ENCODE data around the gene TMEM266. TPM values are rescaled to one million over a fixed set of nuclear protein-coding genes. Genes with fewer than 3 reads are reported as not detected.

Gene TMEM266
- total and polyA plus RNA-seq, 4 experiments from 2014 or later, result not detected

DNA sequence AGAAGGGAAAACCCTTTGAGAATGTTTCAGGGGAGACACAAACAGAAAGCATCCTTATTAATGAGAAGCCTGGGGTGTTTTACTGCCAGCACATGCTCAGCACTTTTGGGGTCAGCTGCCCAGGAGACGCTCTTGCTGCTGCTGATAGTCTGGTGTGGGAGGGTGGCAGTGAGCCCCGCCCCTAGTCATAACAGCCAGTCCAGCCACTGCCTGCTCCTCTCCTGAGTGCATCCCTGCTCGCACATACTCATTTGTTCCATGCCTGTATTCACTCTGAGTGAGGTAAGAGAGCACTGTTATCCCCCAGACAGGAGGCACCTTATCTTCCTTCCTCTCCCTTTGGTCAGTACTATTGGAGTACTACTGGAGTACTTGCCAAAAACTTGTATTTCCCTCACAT is 150.2 kb downstream of the TMEM266 start:
- Mint-ChIP-seq H3K27ac (no peak overlapping the region), H3K9me3 (no peaks in the 10 kb centered on the region), H3K36me3 (peaks cover 45 to 71% of the 10 kb centered on the region in 2 donors), H3K4me1 (peaks cover 0 to 1% (median 0%) of the 10 kb centered on the region in 4 donors), H3K27me3 (no peaks in the 10 kb centered on the region), H3K4me3 (no peak overlapping the region)
- no peaks in the 10 kb centered on the region for H3K4me1 ChIP-seq (ENCODE audit: insufficient read depth, low read length)
- ChIA-PET CTCF (ENCODE audit: partially characterized antibody) (no interaction called here), POLR2A (ENCODE audit: partially characterized antibody) (no interaction called here)
- no peak overlapping the region for H3K27ac ChIP-seq (ENCODE audit: low read depth, low read length)
- no peak overlapping the region for H3K4me3 ChIP-seq (ENCODE audit: low read length in 2 of 2)
- H3K9me3 ChIP-seq (ENCODE audit: control insufficient read depth in 1 of 2, low read length in 2 of 2), result no peaks in the 10 kb centered on the region
- intact Hi-C loops (cut with micrococcal nuclease), result no loop called here
- no peaks in the 10 kb centered on the region for H3K27me3 ChIP-seq (ENCODE audit: insufficient read depth, low read length)
- H3K36me3 ChIP-seq (ENCODE audit: insufficient read depth, low read length), result peaks cover 30% of the 10 kb centered on the region
- no peak for DNase-seq

GRCh38 chr15:76215634-76216033 is 155.8 kb downstream of the TMEM266 start:
- Mint-ChIP-seq H3K27ac (no peak overlapping the region), H3K9me3 (peaks cover 0 to 1% (median 0%) of the 10 kb centered on the region in 8 donors), H3K36me3 (peaks cover 49 to 68% of the 10 kb centered on the region in 2 donors), H3K4me1 (peaks cover 0 to 4% (median 2%) of the 10 kb centered on the region in 4 donors), H3K27me3 (no peaks in the 10 kb centered on the region), H3K4me3 (no peak overlapping the region)
- POLR2A ChIA-PET (ENCODE audit: partially characterized antibody), result no interaction called here
- intact Hi-C loops (cut with micrococcal nuclease), result no loop called here
- Histone ChIP-seq H3K27ac (ENCODE audit: low read depth, low read length) (no peak overlapping the region), H3K4me3 (ENCODE audit: low read length in 2 of 2) (no peak overlapping the region), H3K27me3 (ENCODE audit: insufficient read depth, low read length) (no peaks in the 10 kb centered on the region), H3K4me1 (ENCODE audit: insufficient read depth, low read length) (no peaks in the 10 kb centered on the region), H3K36me3 (ENCODE audit: insufficient read depth, low read length) (peaks cover 31% of the 10 kb centered on the region), H3K9me3 (ENCODE audit: control insufficient read depth in 1 of 2, low read length in 2 of 2) (no peaks in the 10 kb centered on the region)
- CTCF ChIA-PET (ENCODE audit: partially characterized antibody), result no interaction called here
- DNase-seq, result no peak

GRCh38 chr15:76217029-76217881 is 157.5 kb downstream of the TMEM266 start:
- peaks cover 19% of the 10 kb centered on the region for H3K36me3 ChIP-seq (ENCODE audit: insufficient read depth, low read length)
- H3K4me3 ChIP-seq (ENCODE audit: low read length in 2 of 2), result no peak overlapping the region
- ChIA-PET CTCF (ENCODE audit: partially characterized antibody) (no interaction called here), POLR2A (ENCODE audit: partially characterized antibody) (no interaction called here)
- Mint-ChIP-seq H3K27ac (peak overlapping the region in 1 of 7 donors; percentile 24), H3K36me3 (peaks cover 50 to 61% of the 10 kb centered on the region in 2 donors), H3K27me3 (no peaks in the 10 kb centered on the region), H3K4me1 (peaks cover 0 to 5% (median 2%) of the 10 kb centered on the region in 4 donors), H3K9me3 (peaks cover 0 to 3% (median 0%) of the 10 kb centered on the region in 8 donors), H3K4me3 (no peak overlapping the region)
- no peaks in the 10 kb centered on the region for H3K9me3 ChIP-seq (ENCODE audit: control insufficient read depth in 1 of 2, low read length in 2 of 2)
- H3K27ac ChIP-seq (ENCODE audit: low read depth, low read length), result no peak overlapping the region
- no peaks in the 10 kb centered on the region for H3K27me3 ChIP-seq (ENCODE audit: insufficient read depth, low read length)
- intact Hi-C loops (cut with micrococcal nuclease), result no loop called here
- no peak for DNase-seq
- H3K4me1 ChIP-seq (ENCODE audit: insufficient read depth, low read length), result no peaks in the 10 kb centered on the region

GRCh38 chr15:76217882-76218217 is 158.1 kb downstream of the TMEM266 start:
- CTCF ChIA-PET (ENCODE audit: partially characterized antibody), result no interaction called here
- Histone ChIP-seq H3K4me1 (ENCODE audit: insufficient read depth, low read length) (no peaks in the 10 kb centered on the region), H3K27ac (ENCODE audit: low read depth, low read length) (no peak overlapping the region), H3K9me3 (ENCODE audit: control insufficient read depth in 1 of 2, low read length in 2 of 2) (no peaks in the 10 kb centered on the region), H3K4me3 (ENCODE audit: low read length in 2 of 2) (no peak overlapping the region), H3K27me3 (ENCODE audit: insufficient read depth, low read length) (no peaks in the 10 kb centered on the region), H3K36me3 (ENCODE audit: insufficient read depth, low read length) (peaks cover 19% of the 10 kb centered on the region)
- Mint-ChIP-seq H3K4me1 (peaks cover 0 to 6% (median 2%) of the 10 kb centered on the region in 4 donors), H3K36me3 (peaks cover 44 to 55% of the 10 kb centered on the region in 2 donors), H3K27me3 (no peaks in the 10 kb centered on the region), H3K9me3 (peaks cover 0 to 3% (median 0%) of the 10 kb centered on the region in 8 donors), H3K27ac (no peak overlapping the region), H3K4me3 (no peak overlapping the region)
- no peak for DNase-seq
- intact Hi-C loops (cut with micrococcal nuclease), result no loop called here
- POLR2A ChIA-PET (ENCODE audit: partially characterized antibody), result no interaction called here

DNA sequence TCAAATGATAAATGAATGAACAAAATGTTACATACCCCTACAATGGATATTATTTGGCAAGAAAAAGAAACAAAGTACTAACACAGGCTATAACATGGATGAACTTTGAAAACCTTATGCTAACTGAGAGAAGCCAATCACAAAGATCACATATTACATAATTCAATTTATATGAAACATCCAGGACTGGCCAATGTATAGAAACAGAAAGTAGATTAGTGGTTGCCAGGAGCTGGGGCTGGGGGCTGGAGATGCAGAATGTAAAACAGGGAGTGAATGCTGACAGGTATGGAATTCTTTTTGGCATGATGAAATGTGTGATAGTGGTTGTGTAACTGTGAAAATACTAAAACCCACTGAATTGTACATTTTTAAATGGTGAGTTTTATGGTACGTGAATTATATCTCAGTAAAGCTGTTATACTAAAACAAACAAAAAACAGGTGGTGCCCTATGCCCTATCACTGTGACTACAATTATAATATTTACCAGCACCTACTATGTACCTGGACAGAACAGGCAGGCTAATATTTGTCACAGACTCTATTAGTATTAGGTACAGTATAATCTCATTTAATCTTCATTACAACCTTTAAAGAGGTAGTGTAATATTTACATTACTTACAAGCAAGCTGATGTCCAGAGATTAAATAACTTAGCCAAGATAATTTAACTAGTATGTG is 161.4 kb downstream of the TMEM266 start:
- peaks cover 41 to 47% of the 10 kb centered on the region in 2 donors for H3K36me3 Mint-ChIP-seq

GRCh38 chr15:76222159-76222558 is 162.4 kb downstream of the TMEM266 start:
- Histone ChIP-seq H3K27ac (ENCODE audit: low read depth, low read length) (no peak overlapping the region), H3K9me3 (ENCODE audit: control insufficient read depth in 1 of 2, low read length in 2 of 2) (no peaks in the 10 kb centered on the region), H3K4me1 (ENCODE audit: insufficient read depth, low read length) (no peaks in the 10 kb centered on the region), H3K27me3 (ENCODE audit: insufficient read depth, low read length) (no peaks in the 10 kb centered on the region), H3K4me3 (ENCODE audit: low read length in 2 of 2) (no peak overlapping the region), H3K36me3 (ENCODE audit: insufficient read depth, low read length) (peaks cover 14% of the 10 kb centered on the region)
- CTCF ChIA-PET (ENCODE audit: partially characterized antibody), result no interaction called here
- DNase-seq, result no peak
- peaks cover 41 to 42% of the 10 kb centered on the region in 2 donors for H3K36me3 Mint-ChIP-seq
- H3K9me3 Mint-ChIP-seq, result peaks cover 0 to 3% (median 0%) of the 10 kb centered on the region in 8 donors
- POLR2A ChIA-PET (ENCODE audit: partially characterized antibody), result no interaction called here
- H3K4me3 Mint-ChIP-seq, result no peak overlapping the region
- peaks cover 0 to 4% (median under 1%) of the 10 kb centered on the region in 4 donors for H3K4me1 Mint-ChIP-seq
- no peaks in the 10 kb centered on the region for H3K27me3 Mint-ChIP-seq
- intact Hi-C loops (cut with micrococcal nuclease), result no loop called here
- no peak overlapping the region for H3K27ac Mint-ChIP-seq

More for the DNA sequence above, 161.4 kb downstream of the TMEM266 start:
- no peaks in the 10 kb centered on the region for H3K27me3 ChIP-seq (ENCODE audit: insufficient read depth, low read length)
- intact Hi-C loops (cut with micrococcal nuclease), result no loop called here
- H3K27ac ChIP-seq (ENCODE audit: low read depth, low read length), result no peak overlapping the region
- H3K27ac Mint-ChIP-seq, result no peak overlapping the region
- no peak overlapping the region for H3K4me3 Mint-ChIP-seq
- no peak overlapping the region for H3K4me3 ChIP-seq (ENCODE audit: low read length in 2 of 2)
- no peaks in the 10 kb centered on the region for H3K9me3 ChIP-seq (ENCODE audit: control insufficient read depth in 1 of 2, low read length in 2 of 2)
- H3K36me3 ChIP-seq (ENCODE audit: insufficient read depth, low read length), result peaks cover 14% of the 10 kb centered on the region
- no peak for DNase-seq
- peaks cover 0 to 3% (median 0%) of the 10 kb centered on the region in 8 donors for H3K9me3 Mint-ChIP-seq
- H3K4me1 ChIP-seq (ENCODE audit: insufficient read depth, low read length), result no peaks in the 10 kb centered on the region
- peaks cover 0 to 5% (median 2%) of the 10 kb centered on the region in 4 donors for H3K4me1 Mint-ChIP-seq
- no peaks in the 10 kb centered on the region for H3K27me3 Mint-ChIP-seq
- ChIA-PET CTCF (ENCODE audit: partially characterized antibody) (no interaction called here), POLR2A (ENCODE audit: partially characterized antibody) (no interaction called here)

DNA sequence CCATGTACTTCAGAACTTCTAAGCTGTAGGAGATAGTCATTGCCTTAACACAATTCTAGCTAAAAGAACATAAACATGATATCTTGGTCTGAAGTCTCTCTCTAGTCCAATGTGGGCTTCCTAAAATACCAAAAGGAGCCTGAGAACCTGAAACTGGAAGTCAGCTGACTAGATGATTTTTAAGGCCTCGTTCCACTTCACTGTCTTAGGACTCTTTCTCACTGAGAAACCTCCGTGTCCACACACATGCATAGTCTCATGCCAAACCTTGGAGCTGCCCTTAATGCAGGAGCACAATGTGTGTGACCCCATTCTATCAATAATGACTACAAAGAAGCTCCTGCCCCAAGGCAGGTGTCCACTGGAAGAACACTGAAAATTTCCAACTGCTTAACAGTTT is 163.7 kb downstream of the TMEM266 start:
- CTCF ChIA-PET (ENCODE audit: partially characterized antibody), result interaction anchor here (1.1 kb wide), 1 partner anchor 12 kb away, joined by 3 read pairs; no protein-coding TSS in a partner anchor
- peaks cover 0 to 3% (median under 1%) of the 10 kb centered on the region in 4 donors for H3K4me1 Mint-ChIP-seq
- no peak for DNase-seq

More for the DNA sequence above, 163.7 kb downstream of the TMEM266 start:
- H3K4me3 Mint-ChIP-seq, result no peak overlapping the region
- Histone ChIP-seq H3K27me3 (ENCODE audit: insufficient read depth, low read length) (no peaks in the 10 kb centered on the region), H3K27ac (ENCODE audit: low read depth, low read length) (no peak overlapping the region), H3K4me1 (ENCODE audit: insufficient read depth, low read length) (no peaks in the 10 kb centered on the region), H3K4me3 (ENCODE audit: low read length in 2 of 2) (no peak overlapping the region), H3K9me3 (ENCODE audit: control insufficient read depth in 1 of 2, low read length in 2 of 2) (no peaks in the 10 kb centered on the region), H3K36me3 (ENCODE audit: insufficient read depth, low read length) (peaks cover 14% of the 10 kb centered on the region)
- POLR2A ChIA-PET (ENCODE audit: partially characterized antibody), result no interaction called here
- intact Hi-C loops (cut with micrococcal nuclease), result no loop called here
- peaks cover 41 to 44% of the 10 kb centered on the region in 2 donors for H3K36me3 Mint-ChIP-seq
- peaks cover 0 to 3% (median 0%) of the 10 kb centered on the region in 8 donors for H3K9me3 Mint-ChIP-seq
- no peaks in the 10 kb centered on the region for H3K27me3 Mint-ChIP-seq
- peak overlapping the region in 1 of 7 donors; percentile 35 for H3K27ac Mint-ChIP-seq
